PC-9 (cell line): Measurements from ENCODE around the gene FUT8.

Experiments
- EZH2 ChIP-seq: fragments of 200-600 bp; sonication (generic); IDR thresholded peaks from 2 replicates; pipeline ENCODE4 v1.8.0; 2017; ENCODE audit warnings: antibody characterized with exemption, low read depth
- TF ChIP-seq, protein P1 (sequence below): fragments of 200-600 bp; sonication (generic); conservative IDR thresholded peaks from 2 replicates; pipeline ENCODE4 v1.6.1; 2017; ENCODE audit warnings: mixed run types, antibody characterized with exemption, mild to moderate bottlenecking, moderate library complexity

GRCh38 chr14:65750906-65751305 lies 338.4 kb downstream of the FUT8 start:
- TF ChIP-seq, protein P1, sequence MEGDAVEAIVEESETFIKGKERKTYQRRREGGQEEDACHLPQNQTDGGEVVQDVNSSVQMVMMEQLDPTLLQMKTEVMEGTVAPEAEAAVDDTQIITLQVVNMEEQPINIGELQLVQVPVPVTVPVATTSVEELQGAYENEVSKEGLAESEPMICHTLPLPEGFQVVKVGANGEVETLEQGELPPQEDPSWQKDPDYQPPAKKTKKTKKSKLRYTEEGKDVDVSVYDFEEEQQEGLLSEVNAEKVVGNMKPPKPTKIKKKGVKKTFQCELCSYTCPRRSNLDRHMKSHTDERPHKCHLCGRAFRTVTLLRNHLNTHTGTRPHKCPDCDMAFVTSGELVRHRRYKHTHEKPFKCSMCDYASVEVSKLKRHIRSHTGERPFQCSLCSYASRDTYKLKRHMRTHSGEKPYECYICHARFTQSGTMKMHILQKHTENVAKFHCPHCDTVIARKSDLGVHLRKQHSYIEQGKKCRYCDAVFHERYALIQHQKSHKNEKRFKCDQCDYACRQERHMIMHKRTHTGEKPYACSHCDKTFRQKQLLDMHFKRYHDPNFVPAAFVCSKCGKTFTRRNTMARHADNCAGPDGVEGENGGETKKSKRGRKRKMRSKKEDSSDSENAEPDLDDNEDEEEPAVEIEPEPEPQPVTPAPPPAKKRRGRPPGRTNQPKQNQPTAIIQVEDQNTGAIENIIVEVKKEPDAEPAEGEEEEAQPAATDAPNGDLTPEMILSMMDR: no peak
- TF ChIP-seq EZH2: no peak
